A172 (cell line): ENCODE measurements around the gene SNAPIN. TPM values are rescaled to one million over a fixed set of nuclear protein-coding genes. Genes with fewer than 3 reads are reported as not detected.

Experiments used
- total RNA-seq: library from RNA; depleted of rRNA; stranded (reverse); fragments of >200 nt; shearing (Covaris generic); gene quantifications from 2 replicates; pipeline ENCODE4 v1.2.3, GENCODE V29; 2014; rRNA removed

SNAPIN gene
- total RNA-seq, 1 experiment from 2014 or later, result 150 TPM

Other genes with a start within 250 kb of the SNAPIN start
- gene S100A7A, start 242.2 kb upstream of the SNAPIN start, total RNA-seq, result not detected in 2 replicates
- not detected in 2 replicates for gene S100A7, start 198.1 kb upstream of the SNAPIN start, total RNA-seq
- gene S100A6, start 122.7 kb upstream of the SNAPIN start, total RNA-seq, result 1,463 and 1,751 TPM in 2 replicates
- gene S100A5, start 117.8 kb upstream of the SNAPIN start, total RNA-seq, result 1.1 and 6.1 TPM in 2 replicates
- 3,194 and 3,572 TPM in 2 replicates for gene S100A4, start 112.9 kb upstream of the SNAPIN start, total RNA-seq
- gene S100A3, start 109.4 kb upstream of the SNAPIN start, total RNA-seq, result 90.9 and 103 TPM in 2 replicates
- gene S100A2, start 92.9 kb upstream of the SNAPIN start, total RNA-seq, result 41.3 and 63.0 TPM in 2 replicates
- 726 and 852 TPM in 2 replicates for gene S100A16, start 45.6 kb upstream of the SNAPIN start, total RNA-seq
- gene S100A14, start 42.4 kb upstream of the SNAPIN start, total RNA-seq, result 0.17 TPM in 1 of 2 replicates, not detected in the other
- 116 and 160 TPM in 2 replicates for gene S100A13, start 31.2 kb upstream of the SNAPIN start, total RNA-seq
- gene S100A1, start 30.3 kb upstream of the SNAPIN start, total RNA-seq, result 0.46 and 2.8 TPM in 2 replicates
- gene CHTOP, start 24.6 kb upstream of the SNAPIN start, total RNA-seq, result 49.0 and 60.8 TPM in 2 replicates
- 578 and 601 TPM in 2 replicates for gene ILF2, start 12.3 kb downstream of the SNAPIN start, total RNA-seq
- 0.16 and 1.4 TPM in 2 replicates for gene NPR1, start 20.0 kb downstream of the SNAPIN start, total RNA-seq
- gene INTS3, start 69.3 kb downstream of the SNAPIN start, total RNA-seq, result 43.6 and 44.7 TPM in 2 replicates
- 1.8 and 2.2 TPM in 2 replicates for gene SLC27A3, start 116.7 kb downstream of the SNAPIN start, total RNA-seq